K562 (cell line): ENCODE data around the gene TTC28. TPM values are rescaled to one million over a fixed set of nuclear protein-coding genes. Genes with fewer than 3 reads are reported as not detected.

Source experiments
- ATAC-seq: fragments of 200-7000 bp; cut with Tn5 transposase; 3 replicates; pipeline ENCODE4 v1.9.1; 2020; ENCODE audit warnings: moderate library complexity
- BruUV-seq: library from RNA; stranded (reverse); fragments of 400-500 nt; replicated peaks from 2 replicates; lab custom pipeline; 2021; lab: Mats Ljungman, UMichigan
- CTCF ChIA-PET: fragments of 300-600 bp; formaldehyde crosslinking; extraction: SDS; loops from one replicate; lab custom pipeline; 2021; ENCODE audit warnings: low intra/inter-chr PET ratio; lab: Yijun Ruan, JAX
- POLR2A ChIA-PET: fragments of 300-600, 350-650 bp; sonication (Branson Sonifier 250); formaldehyde crosslinking; extraction: SDS; loops from one replicate; lab custom pipeline; 2021; ENCODE audit warnings: antibody characterized with exemption, inconsistent platforms; lab: Yijun Ruan, JAX
- DNase-seq, 4 experiments: peaks; one replicate each; pipeline versions ENCODE4 v3.0.0 to v3.0.0-alpha.2; 2011 to 2018; ENCODE audit warnings: low spot score in 3 of 4, mixed read lengths in 3 of 4; ENCODE audit errors: extremely low read depth in 1 of 4
- FAIRE-seq: peaks from 2 replicates; lab custom pipeline; 2011; peaks lifted over from hg19 to GRCh38; lab: Jason Lieb, UNC
- H2AFZ ChIP-seq: 2 replicates; pipeline ENCODE4 v1.6.0; 2011; ENCODE audit warnings: low read depth, low read length, control low read depth, inconsistent platforms
- H3K27ac ChIP-seq: fragments of 200-600 bp; 3 replicates; pipeline ENCODE4 v1.8.0; 2011; ENCODE audit warnings: low read depth, mild to moderate bottlenecking, control low read depth, inconsistent platforms, low read length, moderate library complexity, mixed read lengths; ENCODE audit errors: extremely low read depth
- H3K27me3 ChIP-seq, 2 experiments: fragments of 300-600 bp in 1 of 2; 2 replicates in 1 of 2; 3 replicates in 1 of 2; pipeline versions ENCODE4 v1.6.0 to v1.8.0; 2011; ENCODE audit warnings: inconsistent platforms in 2 of 2, low read length in 2 of 2, mild to moderate bottlenecking in 1 of 2, mixed read lengths in 1 of 2, moderate library complexity in 1 of 2; ENCODE audit not compliant: control insufficient read depth in 2 of 2, insufficient read depth in 2 of 2
- H3K36me3 ChIP-seq: fragments of 300-600 bp; 3 replicates; pipeline ENCODE4 v1.8.0; 2011; ENCODE audit warnings: mild to moderate bottlenecking, low read length, inconsistent platforms; ENCODE audit not compliant: control insufficient read depth, insufficient read depth
- H3K4me1 ChIP-seq, 2 experiments: fragments of 200-600 bp in 1 of 2; replicated peaks in 1 of 2; 2 replicates in 1 of 2; 3 replicates in 1 of 2; pipeline versions ENCODE4 v1.5.1 to v1.8.0; 2011; ENCODE audit warnings: inconsistent platforms in 2 of 2, low read length in 2 of 2, mild to moderate bottlenecking in 1 of 2, mixed read lengths in 1 of 2, moderate library complexity in 1 of 2; ENCODE audit not compliant: control insufficient read depth in 2 of 2, insufficient read depth in 2 of 2
- H3K4me2 ChIP-seq: 2 replicates; pipeline ENCODE4 v1.6.1; 2011; ENCODE audit warnings: low read length, control low read depth, inconsistent platforms, mixed read lengths; ENCODE audit not compliant: insufficient read depth
- H3K4me3 ChIP-seq: fragments of 200-600 bp; sonication (generic), shearing (Covaris generic); 2 replicates; pipeline ENCODE4 v1.5.1; 2016; ENCODE audit warnings: control low read depth, inconsistent platforms
- H3K79me2 ChIP-seq: fragments of 200-600 bp; 3 replicates; pipeline ENCODE4 v1.8.0; 2011; ENCODE audit warnings: low read length, inconsistent platforms; ENCODE audit not compliant: control insufficient read depth, insufficient read depth
- H3K9ac ChIP-seq, 2 experiments: 2 replicates each; pipeline versions ENCODE4 v1.6.0 to v1.6.1; 2011; ENCODE audit warnings: low read depth in 2 of 2, low read length in 2 of 2, control low read depth in 1 of 2, inconsistent platforms in 1 of 2, mild to moderate bottlenecking in 1 of 2, mixed read lengths in 1 of 2; ENCODE audit not compliant: insufficient read depth in 1 of 2
- H3K9me1 ChIP-seq: one replicate; pipeline ENCODE4 v1.6.0; 2011; ENCODE audit warnings: inconsistent platforms, mild to moderate bottlenecking, low read length, moderate library complexity; ENCODE audit not compliant: control insufficient read depth, insufficient read depth
- H3K9me3 ChIP-seq: replicated peaks from 2 replicates; pipeline ENCODE4 v1.5.1; 2011; ENCODE audit warnings: low read depth, low read length, inconsistent platforms; ENCODE audit not compliant: control insufficient read depth, insufficient read depth
- H4K20me1 ChIP-seq: replicated peaks from 2 replicates; pipeline ENCODE4 v1.6.1; 2011; ENCODE audit warnings: low read length, inconsistent platforms, mixed read lengths; ENCODE audit not compliant: control insufficient read depth, insufficient read depth
- ATF7 ChIP-seq: fragments of 450-650 bp; IDR thresholded peaks from 2 replicates; pipeline ENCODE4 v1.7.1; 2014; ENCODE audit warnings: mild to moderate bottlenecking, moderate library complexity
- E2F3 ChIP-seq: fragments of 250-450 bp; sonication (Bioruptor Pico); IDR thresholded peaks from 2 replicates; pipeline ENCODE4 v1.4.0; 2020; ENCODE audit warnings: mild to moderate bottlenecking
- E4F1 ChIP-seq: fragments of 250-450 bp; sonication (Bioruptor Pico); IDR thresholded peaks from 2 replicates; pipeline ENCODE4 v1.5.0; 2021; ENCODE audit warnings: mild to moderate bottlenecking, borderline replicate concordance
- ELF4 ChIP-seq: fragments of 450-650 bp; formaldehyde crosslinking; IDR thresholded peaks from 2 replicates; pipeline ENCODE4 v1.4.0; 2022; ENCODE audit warnings: missing genetic modification characterization
- FOSL1 ChIP-seq: fragments of 200-800 bp; sonication (Bioruptor generic); conservative IDR thresholded peaks from 2 replicates; pipeline ENCODE4 v1.6.1; 2016; ENCODE audit warnings: missing genetic modification characterization, missing compliant biosample characterization
- JUND ChIP-seq, 2 experiments: IDR thresholded peaks; 2 replicates in 1 of 2; 3 replicates in 1 of 2; pipeline ENCODE4 v1.6.1; 2011; ENCODE audit warnings: borderline replicate concordance in 2 of 2, low read depth in 2 of 2, low read length in 2 of 2, improper control_type of control experiment in 1 of 2, missing biosample characterization in 1 of 2, missing genetic modification characterization in 1 of 2, missing genetic modification reagents in 1 of 2
- MLLT1 ChIP-seq, 2 experiments: fragments of 450-650 bp; IDR thresholded peaks; 2 replicates each; pipeline ENCODE4 v1.6.1; 2016
- SMARCA4 ChIP-seq: fragments of 450-650 bp; IDR thresholded peaks from 2 replicates; pipeline ENCODE4 v1.6.1; 2016
- SOX6 ChIP-seq: fragments of 450-650 bp; IDR thresholded peaks from 2 replicates; pipeline ENCODE4 v1.6.1; 2014; ENCODE audit warnings: mild to moderate bottlenecking
- SUPT5H ChIP-seq: fragments of 450-650 bp; IDR thresholded peaks from 2 replicates; pipeline ENCODE4 v1.6.1; 2016
- U2AF2 ChIP-seq: fragments of 200-400 bp; formaldehyde crosslinking; optimal IDR thresholded peaks from 2 replicates; pipeline ENCODE3; 2017; ENCODE audit warnings: low read depth, mild to moderate bottlenecking, low read length
- ZBTB17 ChIP-seq: fragments of 450-650 bp; formaldehyde crosslinking; IDR thresholded peaks from 2 replicates; pipeline ENCODE4 v1.4.0; 2020; ENCODE audit warnings: mild to moderate bottlenecking
- whole genome bisulfite sequencing: fragments of 100-300 bp; shearing (Covaris generic); methylation state at CpG from one replicate; pipeline ENCODE4 v1.1.6; 2016; ENCODE audit warnings: low coverage, mixed read lengths; ENCODE audit not compliant: insufficient coverage; ENCODE audit errors: missing lambda C conversion rate; 5-methylcytosine and 5-hydroxymethylcytosine counted together
- in situ Hi-C: fragments of 300-500 bp; cut with MboI; formaldehyde crosslinking; loops from 4 replicates; pipeline ENCODE4 v1.15.0; 2018; ENCODE audit warnings: inconsistent platforms, mixed read lengths
- intact Hi-C: fragments of 100-400 bp; cut with micrococcal nuclease; formaldehyde crosslinking; loops from 2 replicates; pipeline ENCODE4 v1.14.2; 2022
- polyA plus RNA-seq, 8 experiments: library from polyadenylated mRNA; depleted of rRNA in 4 of 8; stranded (reverse) in 5 of 8; unstranded in 3 of 8; fragments of >200 nt; fragmentation: Nextera tagmentation in 2 of 8; fragmentation: Illumina TruSeq in 1 of 8; extraction: Ambion mirVana in 2 of 8; extraction: Trizol in 1 of 8; gene quantifications; 2 replicates each; pipeline versions ENCODE4 v1.2.1 to v1.2.3, GENCODE V29; 2011 to 2014; ENCODE audit warnings: inconsistent platforms in 1 of 8, missing spikeins in 1 of 8
- total RNA-seq, 7 experiments: library from RNA; depleted of rRNA in 6 of 7; stranded (reverse); fragments of >200 nt in 6 of 7; fragmentation: Illumina TruSeq in 2 of 7; extraction: Trizol in 2 of 7; gene quantifications; 2 replicates each; pipeline versions ENCODE4 v1.2.1 to v1.2.3, GENCODE V29; 2011 to 2021; ENCODE audit warnings: low replicate concordance in 1 of 7
- TF ChIP-seq, protein P1 (sequence below): fragments of 450-650 bp; IDR thresholded peaks from 2 replicates; pipeline ENCODE4 v1.6.1; 2018; ENCODE audit warnings: mild to moderate bottlenecking, low read depth; ENCODE audit not compliant: partially characterized antibody
- TF ChIP-seq, protein P2 (sequence below): fragments of 450-650 bp; IDR thresholded peaks from 2 replicates; pipeline ENCODE4 v1.6.1; 2016

Gene TTC28
- total and polyA plus RNA-seq, 9 of the 15 experiments (the other 6 are each of a cell fraction or from before 2014, with no cell fraction given): 0.22 to 10.7 (median 3.1) TPM

- H3K9ac ChIP-seq: no peak overlapping the region
- no peaks in the 10 kb centered on the region; a peak in 1 of 5 replicates for H3K4me1 ChIP-seq
- 9% methylated on average over 3 of the region's 3 CpGs for WGBS
- TF ChIP-seq JUND (IDR thresholded peaks at IDR 0.05; ENCODE audit: borderline replicate concordance, low read depth, low read length): peak; percentile 51
- no peak for TF ChIP-seq JUND (tag; IDR thresholded peaks at IDR 0.05; ENCODE audit: borderline replicate concordance, low read depth, low read length)
- no peak for TF ChIP-seq SUPT5H
- TF ChIP-seq, protein P1, sequence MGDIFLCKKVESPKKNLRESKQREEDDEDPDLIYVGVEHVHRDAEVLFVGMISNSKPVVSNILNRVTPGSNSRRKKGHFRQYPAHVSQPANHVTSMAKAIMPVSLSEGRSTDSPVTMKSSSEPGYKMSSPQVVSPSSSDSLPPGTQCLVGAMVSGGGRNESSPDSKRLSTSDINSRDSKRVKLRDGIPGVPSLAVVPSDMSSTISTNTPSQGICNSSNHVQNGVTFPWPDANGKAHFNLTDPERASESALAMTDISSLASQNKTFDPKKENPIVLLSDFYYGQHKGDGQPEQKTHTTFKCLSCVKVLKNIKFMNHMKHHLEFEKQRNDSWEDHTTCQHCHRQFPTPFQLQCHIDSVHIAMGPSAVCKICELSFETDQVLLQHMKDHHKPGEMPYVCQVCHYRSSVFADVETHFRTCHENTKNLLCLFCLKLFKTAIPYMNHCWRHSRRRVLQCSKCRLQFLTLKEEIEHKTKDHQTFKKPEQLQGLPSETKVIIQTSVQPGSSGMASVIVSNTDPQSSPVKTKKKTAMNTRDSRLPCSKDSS: no peak
- TF ChIP-seq ELF4 (CRISPR knock-in tag): no peak
- TF ChIP-seq SMARCA4: peak; percentile 33; the same call in 1 of the 2 replicates
- TF ChIP-seq, protein P2, sequence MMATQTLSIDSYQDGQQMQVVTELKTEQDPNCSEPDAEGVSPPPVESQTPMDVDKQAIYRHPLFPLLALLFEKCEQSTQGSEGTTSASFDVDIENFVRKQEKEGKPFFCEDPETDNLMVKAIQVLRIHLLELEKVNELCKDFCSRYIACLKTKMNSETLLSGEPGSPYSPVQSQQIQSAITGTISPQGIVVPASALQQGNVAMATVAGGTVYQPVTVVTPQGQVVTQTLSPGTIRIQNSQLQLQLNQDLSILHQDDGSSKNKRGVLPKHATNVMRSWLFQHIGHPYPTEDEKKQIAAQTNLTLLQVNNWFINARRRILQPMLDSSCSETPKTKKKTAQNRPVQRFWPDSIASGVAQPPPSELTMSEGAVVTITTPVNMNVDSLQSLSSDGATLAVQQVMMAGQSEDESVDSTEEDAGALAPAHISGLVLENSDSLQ: no peak
- TF ChIP-seq MLLT1 (IDR thresholded peaks at IDR 0.05): peak in 1 of 2 experiments; percentile 96; a peak in 2 of 4 replicates
- TF ChIP-seq E4F1 (CRISPR knock-in tag): no peak
- TF ChIP-seq E2F3 (CRISPR knock-in tag): no peak
- peak; percentile 75; the same call in 1 of the 2 replicates for TF ChIP-seq ATF7
- peak; percentile 58 for TF ChIP-seq FOSL1
- peak; percentile 63 for TF ChIP-seq SOX6
- TF ChIP-seq ZBTB17 (CRISPR knock-in tag): peak; percentile 93
- TF ChIP-seq U2AF2: no peak
Measured at GRCh38 chr22:28410050-28410816, 269.4 kb downstream of the TTC28 start.

More at GRCh38 chr22:28410050-28410816, 269.4 kb downstream of the TTC28 start:
- in situ Hi-C loops: no loop called here
- no peaks in the 10 kb centered on the region for H3K9me3 ChIP-seq
- no peak overlapping the region for H3K27ac ChIP-seq
- DNase-seq (peak in 1 of 4 experiments; percentile 4), FAIRE-seq (no peak), ATAC-seq (no peak)
- no peaks in the 10 kb centered on the region for H4K20me1 ChIP-seq
- no peaks in the 10 kb centered on the region for H3K27me3 ChIP-seq
- H3K79me2 ChIP-seq: no peaks in the 10 kb centered on the region
- H3K36me3 ChIP-seq: no peaks in the 10 kb centered on the region
- ChIA-PET POLR2A (no interaction called here), CTCF (no interaction called here)
- H3K9me1 ChIP-seq: no peaks in the 10 kb centered on the region
- no peak overlapping the region for H3K4me2 ChIP-seq
- no TSS peak for BruUV-seq
- no peak overlapping the region for H3K4me3 ChIP-seq
- intact Hi-C loops: no loop called here
- H2AFZ ChIP-seq: no peak overlapping the region
